OCI-LY1 (cell line): ENCODE data around the gene TRPM3.

Source experiments
- H2AFZ ChIP-seq: fragments of 200-600 bp; sonication (generic), shearing (Covaris generic); 2 replicates; pipeline ENCODE4 v1.6.0; 2014; ENCODE audit warnings: antibody characterized with exemption, mild to moderate bottlenecking, low read length
- H3F3A ChIP-seq: fragments of 200-600 bp; sonication (generic), shearing (Covaris generic); 2 replicates; pipeline ENCODE4 v1.6.0; 2014; ENCODE audit warnings: mild to moderate bottlenecking, antibody characterized with exemption, low read length, moderate library complexity; ENCODE audit not compliant: insufficient read depth
- H3K27ac ChIP-seq: fragments of 200-600 bp; sonication (generic); 2 replicates; pipeline ENCODE4 v1.5.1; 2014; ENCODE audit warnings: low read length, mixed run types, mild to moderate bottlenecking, low read depth; ENCODE audit not compliant: poor library complexity, severe bottlenecking
- H3K27me3 ChIP-seq: fragments of 200-600 bp; sonication (generic); 2 replicates; pipeline ENCODE4 v1.6.0; 2014; ENCODE audit warnings: antibody characterized with exemption, mild to moderate bottlenecking, low read length, moderate library complexity; ENCODE audit not compliant: insufficient read depth
- H3K36me3 ChIP-seq: fragments of 200-600 bp; sonication (generic); 2 replicates; pipeline ENCODE4 v1.6.1; 2014; ENCODE audit warnings: mild to moderate bottlenecking, antibody characterized with exemption, low read length, moderate library complexity, mixed read lengths; ENCODE audit not compliant: insufficient read depth
- H3K4me1 ChIP-seq: fragments of 200-600 bp; sonication (generic); 2 replicates; pipeline ENCODE4 v1.5.1; 2014; ENCODE audit warnings: mild to moderate bottlenecking, low read length, moderate library complexity; ENCODE audit not compliant: insufficient read depth, severe bottlenecking
- H3K4me2 ChIP-seq: fragments of 200-600 bp; sonication (generic), shearing (Covaris generic); 2 replicates; pipeline ENCODE4 v1.6.1; 2014; ENCODE audit warnings: low read length
- H3K4me3 ChIP-seq: fragments of 200-600 bp; sonication (generic); 2 replicates; pipeline ENCODE4 v1.5.1; 2014; ENCODE audit warnings: low read length, low read depth, mild to moderate bottlenecking, mixed read lengths; ENCODE audit not compliant: poor library complexity, severe bottlenecking
- H3K79me2 ChIP-seq: fragments of 200-600 bp; shearing (Covaris generic); 2 replicates; pipeline ENCODE4 v1.6.1; 2016; ENCODE audit warnings: mixed run types, low read length, mixed read lengths; ENCODE audit not compliant: insufficient read depth
- H3K9ac ChIP-seq: fragments of 200-600 bp; sonication (generic), shearing (Covaris generic); 2 replicates; pipeline ENCODE4 v1.6.1; 2014; ENCODE audit warnings: mild to moderate bottlenecking, low read length, mixed read lengths
- H3K9me2 ChIP-seq: fragments of 200-600 bp; sonication (generic), shearing (Covaris generic); 2 replicates; pipeline ENCODE4 v1.6.1; 2014; ENCODE audit warnings: low read depth, mild to moderate bottlenecking, low read length, mixed read lengths
- H3K9me3 ChIP-seq: fragments of 200-600 bp; shearing (Covaris generic); 2 replicates; pipeline ENCODE4 v1.6.1; 2014; ENCODE audit warnings: low read length, mixed read lengths
- H4K20me1 ChIP-seq: fragments of 200-600 bp; sonication (generic), shearing (Covaris generic); 2 replicates; pipeline ENCODE4 v1.6.0; 2016; ENCODE audit warnings: mild to moderate bottlenecking, low read length; ENCODE audit not compliant: insufficient read depth
- EZH2 ChIP-seq: fragments of 200-600 bp; sonication (generic), shearing (Covaris generic); IDR thresholded peaks from 2 replicates; pipeline ENCODE4 v1.8.0; 2017; ENCODE audit warnings: borderline replicate concordance, mixed run types, mild to moderate bottlenecking, antibody characterized with exemption, low read length, moderate library complexity, mixed read lengths
- TF ChIP-seq, protein P1 (sequence below): fragments of 200-600 bp; sonication (generic), shearing (Covaris generic); IDR thresholded peaks from 2 replicates; pipeline ENCODE4 v1.5.1; 2017; ENCODE audit warnings: mild to moderate bottlenecking, antibody characterized with exemption, low read length, moderate library complexity, mixed read lengths

TRPM3 gene

DNA sequence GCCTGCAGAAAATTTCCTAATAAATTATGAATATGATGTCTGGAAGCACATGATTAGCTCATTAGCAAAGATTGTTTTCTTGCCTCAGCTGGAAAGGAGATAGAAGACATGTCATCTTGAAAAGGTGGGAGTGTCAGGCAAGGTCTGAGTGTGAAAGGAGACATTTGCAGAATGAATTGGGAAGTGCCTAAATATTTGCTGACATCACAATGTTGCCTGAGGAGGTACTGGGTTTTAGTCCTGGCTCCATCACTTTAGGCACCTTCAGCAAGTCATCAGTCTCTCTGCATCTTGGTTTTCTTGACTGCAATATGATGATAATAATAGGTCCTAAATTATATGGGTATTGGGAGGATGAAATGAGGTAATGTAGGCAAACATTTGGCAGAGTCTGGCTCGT lies 140.1 kb downstream of the TRPM3 start:
- no peaks in the 10 kb centered on the region for H3K36me3 ChIP-seq
- TF ChIP-seq, protein P1, sequence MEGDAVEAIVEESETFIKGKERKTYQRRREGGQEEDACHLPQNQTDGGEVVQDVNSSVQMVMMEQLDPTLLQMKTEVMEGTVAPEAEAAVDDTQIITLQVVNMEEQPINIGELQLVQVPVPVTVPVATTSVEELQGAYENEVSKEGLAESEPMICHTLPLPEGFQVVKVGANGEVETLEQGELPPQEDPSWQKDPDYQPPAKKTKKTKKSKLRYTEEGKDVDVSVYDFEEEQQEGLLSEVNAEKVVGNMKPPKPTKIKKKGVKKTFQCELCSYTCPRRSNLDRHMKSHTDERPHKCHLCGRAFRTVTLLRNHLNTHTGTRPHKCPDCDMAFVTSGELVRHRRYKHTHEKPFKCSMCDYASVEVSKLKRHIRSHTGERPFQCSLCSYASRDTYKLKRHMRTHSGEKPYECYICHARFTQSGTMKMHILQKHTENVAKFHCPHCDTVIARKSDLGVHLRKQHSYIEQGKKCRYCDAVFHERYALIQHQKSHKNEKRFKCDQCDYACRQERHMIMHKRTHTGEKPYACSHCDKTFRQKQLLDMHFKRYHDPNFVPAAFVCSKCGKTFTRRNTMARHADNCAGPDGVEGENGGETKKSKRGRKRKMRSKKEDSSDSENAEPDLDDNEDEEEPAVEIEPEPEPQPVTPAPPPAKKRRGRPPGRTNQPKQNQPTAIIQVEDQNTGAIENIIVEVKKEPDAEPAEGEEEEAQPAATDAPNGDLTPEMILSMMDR, result no peak
- TF ChIP-seq EZH2, result no peak
- no peaks in the 10 kb centered on the region; the same call in 1 of the 2 replicates for H3K27me3 ChIP-seq
- H3K4me3 ChIP-seq, result no peak overlapping the region
- no peak overlapping the region for H3K4me2 ChIP-seq
- no peaks in the 10 kb centered on the region for H3K9me3 ChIP-seq
- no peak overlapping the region for H3K9ac ChIP-seq
- H3F3A ChIP-seq, result no peaks in the 10 kb centered on the region
- H3K27ac ChIP-seq, result no peak overlapping the region
- no peaks in the 10 kb centered on the region for H4K20me1 ChIP-seq
- no peaks in the 10 kb centered on the region for H3K9me2 ChIP-seq
- no peak overlapping the region for H2AFZ ChIP-seq
- no peaks in the 10 kb centered on the region for H3K79me2 ChIP-seq
- no peaks in the 10 kb centered on the region for H3K4me1 ChIP-seq

GRCh38 chr9:70979966-70980365 lies 141.5 kb downstream of the TRPM3 start:
- no peaks in the 10 kb centered on the region for H3K9me3 ChIP-seq
- H4K20me1 ChIP-seq, result no peaks in the 10 kb centered on the region
- TF ChIP-seq, protein P1, result no peak
- TF ChIP-seq EZH2, result no peak
- no peak overlapping the region for H3K4me2 ChIP-seq
- H3K4me1 ChIP-seq, result no peaks in the 10 kb centered on the region
- no peaks in the 10 kb centered on the region; the same call in 1 of the 2 replicates for H3K27me3 ChIP-seq
- H3K79me2 ChIP-seq, result no peaks in the 10 kb centered on the region
- no peaks in the 10 kb centered on the region for H3K9me2 ChIP-seq
- no peak overlapping the region for H2AFZ ChIP-seq
- H3K36me3 ChIP-seq, result no peaks in the 10 kb centered on the region
- H3K4me3 ChIP-seq, result no peak overlapping the region
- H3F3A ChIP-seq, result no peaks in the 10 kb centered on the region
- no peak overlapping the region for H3K27ac ChIP-seq
- H3K9ac ChIP-seq, result no peak overlapping the region

DNA sequence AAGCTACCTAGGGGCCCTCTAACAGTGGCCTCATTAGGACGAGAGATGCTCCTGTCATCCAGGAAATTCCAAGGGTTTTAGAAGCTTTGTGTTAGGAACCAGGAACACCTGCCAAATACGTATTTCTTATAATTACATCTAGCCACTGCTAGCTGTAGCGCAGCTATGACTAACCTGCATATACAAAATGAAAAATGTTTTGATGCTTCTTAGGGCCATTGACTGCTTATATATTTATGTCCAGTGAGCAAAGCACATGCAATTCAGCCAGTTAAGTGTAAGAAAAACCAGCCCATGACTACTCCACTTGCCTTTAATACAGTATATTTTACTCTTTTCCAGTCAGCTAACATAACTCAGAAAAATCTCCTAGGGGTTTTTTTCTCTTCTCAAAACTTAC lies 143.3 kb downstream of the TRPM3 start:
- Histone ChIP-seq H3K4me1 (no peaks in the 10 kb centered on the region), H3K4me2 (no peak overlapping the region), H3K79me2 (no peaks in the 10 kb centered on the region), H2AFZ (no peak overlapping the region), H3K9me2 (no peaks in the 10 kb centered on the region), H3K36me3 (no peaks in the 10 kb centered on the region), H3K27me3 (no peaks in the 10 kb centered on the region), H4K20me1 (no peaks in the 10 kb centered on the region), H3K4me3 (no peak overlapping the region), H3K9ac (no peak overlapping the region), H3F3A (no peaks in the 10 kb centered on the region), H3K27ac (no peak overlapping the region), H3K9me3 (no peaks in the 10 kb centered on the region)
- TF ChIP-seq, protein P1, result no peak
- no peak for TF ChIP-seq EZH2
